ENCODE measurements around the gene UNC13B. TPM values are rescaled to one million over a fixed set of nuclear protein-coding genes. Genes with fewer than 3 reads are reported as not detected.
A peak's percentile ranks its signal among the peaks of the same experiment; 100 is the strongest.

The UNC13B gene
- 10 to 100 TPM; 20.2 to 36.8 (median 29.0) TPM for total RNA-seq

DNA sequence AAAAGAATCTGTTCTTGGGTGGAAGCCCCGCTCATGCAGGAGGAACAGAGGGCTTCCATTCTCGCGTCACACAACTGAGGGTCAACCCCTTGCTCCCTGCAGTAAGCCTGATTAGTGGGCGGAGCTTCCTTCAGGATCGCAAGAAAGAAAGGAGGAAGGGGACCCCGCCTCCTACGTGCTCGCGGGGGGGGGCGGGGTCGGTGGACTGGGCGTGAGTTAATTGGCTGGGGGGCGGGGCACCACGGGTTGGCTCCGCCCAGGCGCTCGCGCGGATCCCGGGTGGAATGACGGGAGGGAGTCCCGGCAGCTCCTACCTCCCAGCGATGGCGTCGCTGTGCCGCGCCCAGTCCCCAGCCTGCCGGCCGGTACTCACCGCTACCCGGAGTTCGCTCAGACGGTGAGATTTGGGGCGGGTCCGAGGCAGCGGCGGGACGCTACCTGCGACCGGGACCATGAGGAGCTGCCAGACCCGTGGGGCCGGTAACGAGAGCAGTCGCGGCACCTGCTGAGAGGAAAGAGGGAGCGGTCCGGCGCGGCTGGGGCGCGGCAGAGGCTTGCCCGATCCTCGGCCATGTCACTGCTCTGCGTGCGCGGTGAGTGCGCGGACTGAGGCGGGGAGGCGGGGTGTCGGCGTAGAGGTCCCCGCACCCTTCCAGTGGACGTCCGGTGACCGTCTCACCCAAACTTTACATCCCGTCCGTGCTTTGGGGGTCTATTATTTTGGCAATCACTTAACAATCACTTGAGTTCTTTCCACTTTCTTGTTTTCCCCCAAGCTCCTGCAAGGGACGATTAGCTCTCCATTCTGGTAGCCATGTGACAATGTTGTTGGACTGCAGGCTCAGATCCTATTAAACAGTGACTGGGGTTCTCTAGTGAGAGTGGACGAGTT, at the start of gene UNC13B:
TSS of gene UNC13B (plus strand) at position 297 of the 892 bp plus-strand sequence. CDS start at position 572, 275 bp downstream.
- Histone ChIP-seq H3K4me3 (peak within 1 kb of the TSS; percentile 51 to 92 (median 84)), H3K9me3 (no peaks in the 10 kb centered on the region), H3K27me3 (no peaks in the 10 kb centered on the region), H3K27ac (peak within 1 kb of the TSS; percentile 87 to 98 (median 97)), H3K36me3 (no peaks in the 10 kb centered on the region), H3K4me1 (peaks cover 0 to 34% (median 3%) of the 10 kb centered on the region in 3 donors)
- intact Hi-C loops (cut with DNase I), result no loop called here
- DNase-seq, result peak; percentile 55
- WGBS, 2 donors, result 0% methylated on average over 4 to 30 of the region's 70 CpGs
- TF ChIP-seq CTCF (IDR thresholded peaks at IDR 0.05), result peak in 1 of 6 experiments; percentile 22
- peak in 3 of 4 donors; percentile 34 to 72 (median 67) for TF ChIP-seq POLR2A (IDR thresholded peaks at IDR 0.05)

DNA sequence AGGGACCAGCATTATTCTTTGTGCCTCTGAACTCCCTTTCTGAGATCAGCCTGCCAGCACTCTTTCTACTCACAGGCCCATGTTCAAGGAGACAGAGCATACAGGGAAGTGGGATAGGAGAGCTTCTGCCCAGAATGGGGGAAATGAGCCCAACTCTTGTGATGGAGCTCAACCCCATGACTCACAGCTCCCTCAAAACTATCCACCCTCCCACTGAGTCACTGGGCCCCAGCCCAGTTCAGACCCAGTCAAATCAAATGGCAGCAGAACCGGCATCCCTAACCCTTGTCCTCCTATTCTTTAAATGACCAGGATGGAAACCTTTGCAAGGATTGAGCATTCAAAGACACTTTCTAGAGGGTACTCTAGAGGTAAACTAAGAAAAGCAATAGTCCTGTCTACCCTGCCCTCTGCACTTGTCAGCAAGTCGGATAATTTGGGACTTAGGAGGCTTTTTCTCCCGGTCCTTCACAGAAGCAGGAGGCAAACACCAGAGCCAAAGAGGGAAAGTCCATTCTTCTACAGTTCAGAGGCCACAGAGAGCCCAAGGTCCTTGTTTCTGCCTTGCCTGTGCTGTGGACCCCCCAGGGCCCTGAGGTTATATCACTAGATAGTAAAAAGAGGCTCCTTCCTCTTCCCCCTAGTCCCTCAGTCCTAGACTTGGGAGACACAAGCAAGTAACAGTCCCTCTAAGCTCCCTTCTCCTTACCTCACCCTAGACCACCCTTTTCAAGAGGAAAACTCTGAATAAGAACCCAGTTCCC, 49.4 kb upstream of the UNC13B start:
- Histone ChIP-seq H3K9me3 (no peaks in the 10 kb centered on the region), H3K27me3 (no peaks in the 10 kb centered on the region), H3K36me3 (peaks cover 8 to 16% (median 11%) of the 10 kb centered on the region in 3 donors), H3K4me1 (peaks cover 51 to 74% (median 53%) of the 10 kb centered on the region in 3 donors), H3K4me3 (peak overlapping the region in 2 of 4 donors; percentile 70 to 94), H3K27ac (peak overlapping the region; percentile 86 to 95 (median 94))
- TF ChIP-seq CTCF (IDR thresholded peaks at IDR 0.05) (no peak), POLR2A (IDR thresholded peaks at IDR 0.05) (no peak)
- intact Hi-C loops (cut with DNase I), result no loop called here
- DNase-seq, result no peak
- 59 to 62% methylated on average over 3 of the region's 3 CpGs for WGBS, 2 donors

- WGBS, 2 donors, result 0% methylated on average over 3 to 5 of the region's 5 CpGs
- DNase-seq, result peak; percentile 42
These were observed 47.5 kb upstream of the UNC13B start for GRCh38 chr9:35114113-35114839.

More at GRCh38 chr9:35114113-35114839, 47.5 kb upstream of the UNC13B start:
- no peak for TF ChIP-seq POLR2A (IDR thresholded peaks at IDR 0.05)
- TF ChIP-seq CTCF (IDR thresholded peaks at IDR 0.05), result no peak
- peak overlapping the region; percentile 46 to 80 (median 63) for H3K4me3 ChIP-seq
- peak overlapping the region; percentile 87 to 97 (median 94) for H3K27ac ChIP-seq
- no peaks in the 10 kb centered on the region for H3K9me3 ChIP-seq
- H3K27me3 ChIP-seq, result no peaks in the 10 kb centered on the region
- H3K4me1 ChIP-seq, result peaks cover 51 to 72% (median 53%) of the 10 kb centered on the region in 3 donors
- H3K36me3 ChIP-seq, result no peaks in the 10 kb centered on the region
- intact Hi-C loops (cut with DNase I), result no loop called here
